ENCODE data around the gene C16orf74.

- TF ChIP-seq, protein P1, sequence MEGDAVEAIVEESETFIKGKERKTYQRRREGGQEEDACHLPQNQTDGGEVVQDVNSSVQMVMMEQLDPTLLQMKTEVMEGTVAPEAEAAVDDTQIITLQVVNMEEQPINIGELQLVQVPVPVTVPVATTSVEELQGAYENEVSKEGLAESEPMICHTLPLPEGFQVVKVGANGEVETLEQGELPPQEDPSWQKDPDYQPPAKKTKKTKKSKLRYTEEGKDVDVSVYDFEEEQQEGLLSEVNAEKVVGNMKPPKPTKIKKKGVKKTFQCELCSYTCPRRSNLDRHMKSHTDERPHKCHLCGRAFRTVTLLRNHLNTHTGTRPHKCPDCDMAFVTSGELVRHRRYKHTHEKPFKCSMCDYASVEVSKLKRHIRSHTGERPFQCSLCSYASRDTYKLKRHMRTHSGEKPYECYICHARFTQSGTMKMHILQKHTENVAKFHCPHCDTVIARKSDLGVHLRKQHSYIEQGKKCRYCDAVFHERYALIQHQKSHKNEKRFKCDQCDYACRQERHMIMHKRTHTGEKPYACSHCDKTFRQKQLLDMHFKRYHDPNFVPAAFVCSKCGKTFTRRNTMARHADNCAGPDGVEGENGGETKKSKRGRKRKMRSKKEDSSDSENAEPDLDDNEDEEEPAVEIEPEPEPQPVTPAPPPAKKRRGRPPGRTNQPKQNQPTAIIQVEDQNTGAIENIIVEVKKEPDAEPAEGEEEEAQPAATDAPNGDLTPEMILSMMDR (IDR thresholded peaks at IDR 0.05), result no peak
- no peak for TF ChIP-seq ZFX (IDR thresholded peaks at IDR 0.05; ENCODE audit: borderline replicate concordance)
Observed at GRCh38 chr16:85733155-85733838, 17.6 kb downstream of the C16orf74 start.

Measured in 22Rv1 (cell line).